Activated naive CD8-positive, alpha-beta T cell treated with anti-CD3 and anti-CD28 coated beads, Interleukin-2, amount 10 ng/mL, durations not matched to agents 7 days and 5 days (primary cell): ENCODE results near the gene KRT79. TPM values are rescaled to one million over a fixed set of nuclear protein-coding genes. Genes with fewer than 3 reads are reported as not detected.

Experiments
- ATAC-seq: fragments of 150-1000 bp; cut with Tn5 transposase; one replicate; pipeline ENCODE4 v1.10.0; 2021; ENCODE audit warnings: low read depth, moderate library complexity
- POLR2A ChIA-PET: fragments of 350-600 bp; sonication (Branson Sonifier 250); formaldehyde crosslinking; loops from one replicate; lab custom pipeline; 2021; ENCODE audit warnings: antibody characterized with exemption; lab: Charles Lee
- DNase-seq: peaks from one replicate; pipeline ENCODE4 v3.0.0; 2021
- H3K27ac Mint-ChIP-seq: one replicate; pipeline ENCODE4 v1.8.0; 2022; ENCODE audit warnings: mild to moderate bottlenecking, mixed read lengths
- H3K27me3 Mint-ChIP-seq: one replicate; pipeline ENCODE4 v1.8.0; 2022; ENCODE audit warnings: mild to moderate bottlenecking, moderate library complexity, mixed read lengths
- H3K36me3 Mint-ChIP-seq: one replicate; pipeline ENCODE4 v1.8.0; 2021; ENCODE audit warnings: mild to moderate bottlenecking, mixed read lengths
- H3K4me1 Mint-ChIP-seq: one replicate; pipeline ENCODE4 v1.8.0; 2021; ENCODE audit warnings: mixed read lengths
- H3K4me3 Mint-ChIP-seq: one replicate; pipeline ENCODE4 v1.8.0; 2022; ENCODE audit warnings: mild to moderate bottlenecking, moderate library complexity, mixed read lengths
- H3K9me3 Mint-ChIP-seq: one replicate; pipeline ENCODE4 v1.8.0; 2021; ENCODE audit warnings: mixed read lengths
- total RNA-seq, 2 experiments: library from RNA; stranded (reverse); gene quantifications; one replicate each; pipeline ENCODE4 v1.2.3, GENCODE V29; 2021

KRT79 gene
- total RNA-seq, 2 experiments from 2014 or later = not detected

DNA sequence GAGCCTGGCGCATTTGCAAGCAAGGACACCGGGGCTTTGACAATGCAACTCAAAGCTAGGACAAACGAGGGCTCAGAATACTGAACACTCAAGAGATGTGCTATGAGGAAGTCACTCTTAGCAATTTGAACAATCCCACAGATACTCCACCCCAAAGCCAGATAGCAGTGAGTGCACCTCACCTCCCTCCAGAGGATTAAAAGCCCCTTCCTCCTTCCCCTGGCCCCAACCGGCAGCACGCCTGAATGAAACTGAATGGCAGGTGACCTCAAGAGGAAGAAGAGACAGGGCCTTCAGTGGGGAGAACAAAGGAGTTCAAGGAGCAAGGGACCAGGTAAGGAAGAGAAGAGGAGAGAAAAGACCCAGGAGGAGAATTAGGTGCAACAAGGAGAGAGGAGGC lies 16.6 kb upstream of the KRT79 start:
- no peak overlapping the region for H3K27ac Mint-ChIP-seq
- ATAC-seq (no peak), DNase-seq (no peak)
- POLR2A ChIA-PET = no interaction called here
- no peaks in the 10 kb centered on the region for H3K4me1 Mint-ChIP-seq
- peaks cover 3% of the 10 kb centered on the region for H3K9me3 Mint-ChIP-seq
- H3K4me3 Mint-ChIP-seq = no peak overlapping the region
- H3K36me3 Mint-ChIP-seq = no peaks in the 10 kb centered on the region
- peaks cover 24% of the 10 kb centered on the region for H3K27me3 Mint-ChIP-seq

DNA sequence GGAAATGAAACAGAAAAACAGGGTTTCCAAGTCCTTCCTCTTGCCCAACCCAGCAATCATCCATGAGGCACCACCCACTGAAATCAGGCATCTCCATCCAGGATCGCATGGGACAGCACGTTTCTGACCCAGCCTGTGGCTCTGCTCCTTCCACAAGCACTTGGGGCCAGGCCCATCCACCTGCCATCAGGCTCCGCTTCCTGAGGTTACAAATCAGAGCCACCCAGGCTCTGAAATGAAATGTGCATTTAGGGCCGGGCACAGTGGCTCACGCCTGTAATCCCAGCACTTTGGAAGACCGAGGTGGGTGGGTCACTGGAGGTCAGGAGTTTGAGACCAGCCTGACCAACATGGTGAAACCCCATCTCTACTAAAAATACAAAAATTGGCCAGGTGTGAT lies 15.4 kb upstream of the KRT79 start:
- Mint-ChIP-seq H3K27me3 (peaks cover 17% of the 10 kb centered on the region), H3K27ac (no peak overlapping the region), H3K4me1 (no peaks in the 10 kb centered on the region), H3K36me3 (no peaks in the 10 kb centered on the region), H3K9me3 (no peaks in the 10 kb centered on the region), H3K4me3 (no peak overlapping the region)
- ATAC-seq (no peak), DNase-seq (no peak)
- POLR2A ChIA-PET = no interaction called here

DNA sequence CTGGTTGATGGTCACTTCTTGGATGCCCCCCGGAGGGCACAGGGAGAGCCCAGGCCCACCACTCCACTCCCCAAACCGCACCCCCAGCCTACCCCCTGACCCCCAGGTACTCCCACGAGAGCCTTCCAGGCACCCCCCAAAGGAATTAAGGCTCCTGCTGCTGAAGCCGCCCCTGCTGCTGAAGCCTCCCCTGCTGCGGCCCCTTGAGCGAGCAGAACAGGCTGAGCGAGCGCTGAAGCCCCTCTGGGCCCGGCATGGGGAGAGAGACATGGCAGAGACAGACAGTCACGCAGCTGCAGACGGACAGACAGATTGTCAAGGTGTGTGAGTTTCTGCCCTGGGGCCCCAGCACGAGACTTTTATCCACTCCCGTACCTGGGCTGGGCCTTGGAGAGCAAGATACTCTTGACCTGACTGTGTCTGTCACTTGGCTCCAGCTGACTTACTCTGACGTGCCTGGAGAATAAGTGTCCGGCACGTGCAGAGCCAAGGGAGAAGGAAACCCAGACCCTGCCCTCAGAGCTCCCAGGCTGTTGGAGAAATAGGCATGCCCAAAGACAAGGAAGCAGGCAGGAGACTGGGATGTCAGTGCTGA lies 14.6 kb upstream of the KRT79 start, which contains the start of gene KRT78:
KRT78 (minus strand) TSS at position 334 of the 595 bp plus-strand sequence; CDS start at position 270, 64 bp downstream.
- H3K9me3 Mint-ChIP-seq = no peaks in the 10 kb centered on the region
- H3K36me3 Mint-ChIP-seq = no peaks in the 10 kb centered on the region
- DNase-seq (no peak), ATAC-seq (no peak)
- H3K27ac Mint-ChIP-seq = peak within 1 kb of the TSS; percentile 6
- POLR2A ChIA-PET = no interaction called here
- H3K4me3 Mint-ChIP-seq = no peak within 1 kb of the TSS
- peaks cover 15% of the 10 kb centered on the region for H3K27me3 Mint-ChIP-seq
- no peaks in the 10 kb centered on the region for H3K4me1 Mint-ChIP-seq

DNA sequence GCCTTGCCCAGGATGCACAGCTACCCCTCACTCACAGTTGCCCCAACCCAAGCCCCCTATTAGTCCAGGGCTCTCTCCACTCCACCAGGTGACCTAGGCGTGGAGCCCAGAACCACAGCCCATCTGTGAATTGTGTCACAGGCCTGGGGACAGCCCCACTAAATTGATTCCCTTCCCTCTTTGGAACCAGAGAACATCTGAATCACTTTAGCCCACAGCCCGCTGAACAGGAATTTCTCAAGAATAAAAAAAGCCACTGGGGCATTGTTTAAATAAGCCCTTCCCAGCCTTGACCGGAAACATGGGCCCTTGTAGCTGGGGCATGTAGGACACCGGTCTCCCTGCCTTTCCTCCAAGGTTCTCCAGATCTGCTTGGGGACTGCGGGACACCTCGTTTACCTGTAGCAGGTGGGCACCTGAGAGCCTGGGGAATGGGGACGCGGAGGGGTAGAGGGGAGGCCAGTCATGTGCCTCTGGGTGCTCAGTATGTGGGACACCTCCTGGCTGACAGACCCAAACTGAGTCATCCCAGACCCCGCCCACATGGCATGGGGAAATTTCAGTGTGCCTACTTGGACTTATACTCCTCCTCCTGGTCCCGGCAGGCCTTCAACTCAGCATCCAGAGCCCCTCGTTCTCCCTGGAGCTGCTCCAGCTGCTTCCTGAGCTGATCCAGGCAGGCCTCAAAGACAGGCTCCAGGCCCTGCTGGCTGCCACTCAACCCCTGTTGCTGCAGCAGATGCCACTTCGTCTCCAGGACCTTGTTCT lies 13.4 kb upstream of the KRT79 start:
- POLR2A ChIA-PET = no interaction called here
- H3K9me3 Mint-ChIP-seq = no peaks in the 10 kb centered on the region
- peaks cover 2% of the 10 kb centered on the region for H3K4me1 Mint-ChIP-seq
- ATAC-seq (no peak), DNase-seq (no peak)
- no peaks in the 10 kb centered on the region for H3K36me3 Mint-ChIP-seq
- peaks cover 14% of the 10 kb centered on the region for H3K27me3 Mint-ChIP-seq
- no peak overlapping the region for H3K27ac Mint-ChIP-seq
- no peak overlapping the region for H3K4me3 Mint-ChIP-seq

DNA sequence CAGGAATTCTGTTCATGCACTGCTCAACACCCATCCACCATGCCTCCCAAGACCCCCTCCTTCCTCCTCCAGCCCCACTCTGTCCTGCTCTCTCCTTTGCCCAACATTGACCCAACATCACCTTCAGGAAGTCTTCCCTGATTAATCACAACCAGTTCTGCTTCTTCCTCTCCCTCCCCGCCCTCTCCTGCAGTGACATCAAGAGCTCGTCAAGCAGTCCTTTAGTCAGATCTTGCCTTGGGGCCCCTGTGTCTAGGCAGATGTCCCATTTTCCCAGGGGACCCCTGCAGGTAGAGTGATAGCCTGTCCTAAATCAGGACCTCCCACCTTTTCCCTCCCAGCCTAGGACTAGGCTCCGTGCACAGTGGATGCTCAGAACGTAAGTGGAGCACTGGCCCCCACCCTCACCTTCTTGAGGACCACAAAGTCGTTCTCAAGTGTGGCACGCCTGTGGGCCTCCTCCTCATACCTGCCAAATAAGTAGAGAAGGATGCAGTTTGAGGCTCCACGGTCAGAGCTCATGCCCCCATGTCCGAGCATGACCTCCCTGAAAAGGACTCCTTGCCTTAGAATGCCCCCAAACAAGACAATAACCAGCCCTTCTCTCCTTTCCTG lies 12.4 kb upstream of the KRT79 start:
- Mint-ChIP-seq H3K27ac (no peak overlapping the region), H3K9me3 (no peaks in the 10 kb centered on the region), H3K4me3 (no peak overlapping the region), H3K36me3 (no peaks in the 10 kb centered on the region), H3K27me3 (peaks cover 11% of the 10 kb centered on the region), H3K4me1 (peaks cover 8% of the 10 kb centered on the region)
- DNase-seq = no peak
- POLR2A ChIA-PET = no interaction called here
- no peak for ATAC-seq

DNA sequence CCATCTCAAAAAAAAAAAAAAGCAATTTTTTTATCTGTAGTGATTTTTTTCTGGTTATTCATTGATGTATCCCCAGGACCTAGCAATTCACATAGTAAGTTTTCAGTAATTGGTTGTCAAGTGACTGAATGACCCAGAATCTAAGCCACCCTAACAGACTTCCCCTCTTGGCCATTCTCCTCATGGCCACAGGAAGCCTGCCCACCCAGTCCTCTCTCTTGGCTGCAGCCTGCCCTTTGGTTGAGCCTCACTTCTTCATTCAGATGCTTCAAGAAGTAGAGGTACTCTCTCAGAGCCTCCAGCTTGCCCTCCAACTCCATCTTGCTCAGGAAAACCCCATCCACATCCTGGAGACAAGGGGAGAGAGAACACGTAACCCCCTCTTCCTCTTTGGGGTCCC lies 11.8 kb upstream of the KRT79 start:
- DNase-seq (no peak), ATAC-seq (no peak)
- H3K4me3 Mint-ChIP-seq = no peak overlapping the region
- no peaks in the 10 kb centered on the region for H3K9me3 Mint-ChIP-seq
- peaks cover 10% of the 10 kb centered on the region for H3K27me3 Mint-ChIP-seq
- POLR2A ChIA-PET = no interaction called here
- H3K36me3 Mint-ChIP-seq = no peaks in the 10 kb centered on the region
- no peak overlapping the region for H3K27ac Mint-ChIP-seq
- peaks cover 8% of the 10 kb centered on the region for H3K4me1 Mint-ChIP-seq

DNA sequence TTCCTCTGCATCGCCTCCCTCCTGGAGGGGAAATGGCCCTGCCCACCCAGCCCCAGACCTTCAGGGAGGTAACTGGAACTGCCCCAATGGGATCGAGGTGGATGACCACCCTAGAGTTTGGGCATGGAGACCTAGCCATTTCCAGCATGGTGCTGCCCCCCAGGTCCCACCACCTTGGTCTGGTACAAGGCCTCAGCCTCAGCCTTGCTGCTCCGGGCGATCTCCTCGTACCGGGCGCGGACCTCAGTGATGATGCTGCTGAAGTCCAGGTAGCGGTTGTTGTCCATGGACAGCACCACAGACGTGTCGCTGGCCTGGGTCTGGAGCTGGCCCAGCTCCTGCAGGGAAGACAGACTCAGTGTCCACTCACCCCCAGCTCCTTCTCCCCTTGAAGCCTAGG lies 10.3 kb upstream of the KRT79 start:
- no peak overlapping the region for H3K27ac Mint-ChIP-seq
- POLR2A ChIA-PET = no interaction called here

DNA sequence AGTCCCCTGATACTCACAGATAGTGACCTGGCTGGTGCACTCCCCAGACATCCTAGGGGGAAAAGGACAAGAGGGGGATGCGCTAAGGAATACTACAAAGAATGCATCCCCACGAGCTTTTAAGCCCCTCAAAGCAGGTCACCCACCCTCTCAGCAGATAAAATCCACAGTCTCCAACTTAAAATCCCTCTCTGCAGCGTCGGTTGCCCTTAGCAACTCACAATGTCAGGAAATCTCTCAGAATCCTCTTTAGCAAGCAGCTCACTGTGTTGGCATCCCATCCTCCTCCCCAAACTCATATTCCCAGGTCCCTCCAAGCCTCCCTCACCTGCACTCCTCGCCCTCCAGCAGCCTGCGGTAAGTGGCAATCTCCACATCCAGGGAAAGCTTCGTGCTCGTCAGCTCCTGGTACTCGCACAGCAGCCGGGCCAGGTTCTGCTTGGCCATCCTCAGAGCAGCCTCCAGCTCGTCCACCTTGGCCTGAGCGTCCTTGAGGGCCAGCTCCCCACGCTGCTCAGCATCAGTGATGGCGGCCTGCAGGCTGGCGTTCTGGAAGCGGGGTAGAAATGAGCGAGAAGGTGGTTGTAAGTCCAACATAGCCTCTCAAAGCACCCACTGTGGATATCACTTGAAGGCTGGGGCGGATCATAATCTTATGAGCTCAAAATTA lies 5.5 kb upstream of the KRT79 start:
- H3K4me3 Mint-ChIP-seq = no peak overlapping the region
- peaks cover 8% of the 10 kb centered on the region for H3K27me3 Mint-ChIP-seq
- POLR2A ChIA-PET = no interaction called here
- H3K4me1 Mint-ChIP-seq = peaks cover 40% of the 10 kb centered on the region
- no peaks in the 10 kb centered on the region for H3K9me3 Mint-ChIP-seq
- no peak overlapping the region for H3K27ac Mint-ChIP-seq
- no peaks in the 10 kb centered on the region for H3K36me3 Mint-ChIP-seq
- DNase-seq (no peak), ATAC-seq (no peak)

More for the DNA sequence above, 10.3 kb upstream of the KRT79 start:
- peaks cover 7% of the 10 kb centered on the region for H3K27me3 Mint-ChIP-seq
- ATAC-seq (no peak), DNase-seq (no peak)
- H3K4me1 Mint-ChIP-seq = peaks cover 8% of the 10 kb centered on the region
- H3K36me3 Mint-ChIP-seq = no peaks in the 10 kb centered on the region
- no peak overlapping the region for H3K4me3 Mint-ChIP-seq
- no peaks in the 10 kb centered on the region for H3K9me3 Mint-ChIP-seq

DNA sequence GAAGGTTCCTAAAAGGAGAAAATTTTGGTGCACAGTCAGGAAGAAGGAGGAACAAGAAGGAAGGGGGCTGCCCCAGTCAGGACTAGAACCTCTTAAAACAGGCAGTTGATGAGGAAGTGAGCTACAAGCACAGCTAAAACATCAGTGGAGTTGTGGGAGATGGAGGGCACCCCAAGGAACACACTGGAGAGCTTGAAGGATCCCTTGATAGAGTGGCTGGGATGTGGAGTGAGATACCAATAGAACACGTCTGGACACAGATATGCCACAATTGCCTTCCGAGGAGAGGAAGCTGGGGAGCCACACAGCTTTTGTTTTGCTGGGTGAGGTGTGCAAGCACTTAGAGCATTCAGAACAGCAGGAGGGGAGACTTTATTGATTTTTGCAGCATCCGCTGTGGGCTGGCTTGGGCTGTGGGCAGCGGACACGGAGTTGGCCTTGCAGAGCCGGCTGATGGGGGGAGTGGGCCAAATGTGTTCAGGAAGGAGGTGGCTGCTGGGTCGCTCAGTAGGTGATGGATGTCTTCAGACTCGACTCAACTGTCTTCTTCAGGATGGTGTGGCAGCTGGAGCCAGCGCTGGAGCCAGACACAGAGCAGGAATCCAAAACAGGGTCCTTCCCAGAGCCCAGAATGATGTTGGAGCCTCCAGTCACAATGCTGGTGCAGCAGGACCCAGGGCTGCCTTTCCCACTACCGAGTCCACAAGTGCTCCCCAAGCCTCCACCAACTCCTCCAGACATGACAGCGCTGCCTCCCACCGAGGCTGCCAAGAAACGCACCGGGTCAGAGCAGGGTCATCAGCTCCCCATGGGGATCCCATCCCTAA lies 4.7 kb upstream of the KRT79 start:
- H3K4me1 Mint-ChIP-seq = peaks cover 40% of the 10 kb centered on the region
- ATAC-seq (no peak), DNase-seq (no peak)
- peak overlapping the region; percentile 26 for H3K27ac Mint-ChIP-seq
- H3K9me3 Mint-ChIP-seq = no peaks in the 10 kb centered on the region
- H3K27me3 Mint-ChIP-seq = peaks cover 8% of the 10 kb centered on the region
- POLR2A ChIA-PET = no interaction called here
- H3K4me3 Mint-ChIP-seq = no peak overlapping the region
- no peaks in the 10 kb centered on the region for H3K36me3 Mint-ChIP-seq

DNA sequence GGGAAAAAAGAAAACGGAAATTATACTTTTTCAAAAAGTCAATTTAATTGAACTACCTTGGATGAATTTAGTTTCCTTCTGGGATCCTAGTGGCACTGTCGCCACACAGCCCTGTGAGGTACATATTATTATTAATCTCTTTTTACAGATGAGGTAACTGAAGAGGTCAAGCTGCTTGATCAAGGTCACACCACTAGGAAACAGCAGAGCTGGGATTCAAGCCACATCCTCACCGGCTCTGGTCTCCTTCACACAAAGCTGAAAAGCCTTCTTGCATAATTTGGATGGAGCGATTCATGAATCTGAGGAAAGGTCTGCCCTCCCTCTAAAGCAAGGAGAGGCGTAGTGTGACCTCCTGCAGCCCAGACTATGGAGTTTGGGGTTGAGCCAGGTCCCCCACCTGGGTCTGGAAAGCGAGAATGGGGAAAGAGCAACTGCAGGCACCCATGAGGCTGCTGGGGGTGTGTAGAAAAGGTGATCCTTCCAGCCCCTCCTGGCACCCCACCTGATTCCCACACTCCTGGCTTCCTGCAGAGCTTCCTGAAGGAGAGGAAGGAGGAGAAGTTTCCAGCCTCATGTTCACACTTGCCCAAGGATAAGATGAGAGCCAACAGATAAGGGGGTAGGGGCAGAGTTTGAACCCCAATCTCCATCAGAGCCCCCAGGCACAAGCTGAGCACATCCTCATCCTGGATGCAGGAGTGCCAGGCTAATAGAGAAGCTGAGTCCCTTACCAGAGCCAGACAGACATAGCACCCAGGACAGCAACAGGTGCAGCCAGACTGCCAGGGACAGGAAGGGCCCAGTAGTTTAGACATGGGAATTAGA lies 3.9 kb upstream of the KRT79 start:
- POLR2A ChIA-PET = no interaction called here
- H3K27ac Mint-ChIP-seq = no peak overlapping the region
- no peak for DNase-seq

DNA sequence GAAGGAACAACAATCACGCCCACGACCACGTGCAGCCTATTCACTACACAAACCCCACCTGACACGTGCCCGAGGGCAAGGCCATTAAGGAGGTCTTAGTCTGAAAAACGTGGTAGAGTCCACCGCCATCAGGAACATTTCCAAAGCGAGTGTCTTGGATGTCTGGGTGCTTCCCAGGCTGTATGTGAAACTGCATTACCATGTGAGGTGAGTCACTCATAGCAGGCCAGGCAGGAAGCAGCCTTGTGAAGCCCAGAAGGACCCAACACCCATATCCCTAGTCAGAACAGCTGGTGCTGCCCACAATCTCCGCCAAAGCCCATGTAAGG lies 3.3 kb upstream of the KRT79 start:
- Mint-ChIP-seq H3K9me3 (no peaks in the 10 kb centered on the region), H3K4me1 (peaks cover 37% of the 10 kb centered on the region), H3K27ac (peak overlapping the region; percentile 91), H3K4me3 (peak overlapping the region; percentile 27), H3K36me3 (no peaks in the 10 kb centered on the region), H3K27me3 (peaks cover 5% of the 10 kb centered on the region)
- ATAC-seq (no peak), DNase-seq (no peak)
- POLR2A ChIA-PET = no interaction called here

More for the DNA sequence above, 3.9 kb upstream of the KRT79 start:
- Mint-ChIP-seq H3K36me3 (no peaks in the 10 kb centered on the region), H3K4me3 (no peak overlapping the region), H3K27me3 (peaks cover 8% of the 10 kb centered on the region), H3K9me3 (no peaks in the 10 kb centered on the region), H3K4me1 (peaks cover 40% of the 10 kb centered on the region)
- no peak for ATAC-seq
